H1 (cell line): Measurements from ENCODE around the gene JMJD1C. TPM values are rescaled to one million over a fixed set of nuclear protein-coding genes. Genes with fewer than 3 reads are reported as not detected.

Experiments used
- CTCF ChIA-PET: fragments of 300-600 bp; sonication (Branson Sonifier 250); formaldehyde crosslinking; loops from one replicate; lab custom pipeline; 2021; ENCODE audit not compliant: partially characterized antibody; lab: Charles Lee
- POLR2A ChIA-PET: fragments of 300-600 bp; sonication (Branson Sonifier 250); formaldehyde crosslinking; loops from one replicate; lab custom pipeline; 2021; ENCODE audit warnings: inconsistent platforms; ENCODE audit not compliant: partially characterized antibody; lab: Charles Lee
- DNase-seq, 2 experiments: peaks; one replicate each; pipeline versions ENCODE4 v3.0.0 to v3.0.0-alpha.2; 2010 to 2022; ENCODE audit warnings: low spot score in 2 of 2, low read depth in 1 of 2, mixed read lengths in 1 of 2
- FAIRE-seq: peaks from 2 replicates; lab custom pipeline; 2011; peaks lifted over from hg19 to GRCh38; lab: Jason Lieb, UNC
- H2AFZ ChIP-seq: 2 replicates; pipeline ENCODE4 v1.8.1; 2012; ENCODE audit warnings: low read length, inconsistent platforms
- H2AK5ac ChIP-seq: 2 replicates; pipeline ENCODE4 v1.6.1; 2013; ENCODE audit warnings: low read depth, low read length
- H2BK120ac ChIP-seq: replicated peaks from 2 replicates; pipeline ENCODE3; 2013; ENCODE audit warnings: low read depth, low read length, inconsistent platforms
- H2BK12ac ChIP-seq: 2 replicates; pipeline ENCODE4 v1.6.1; 2013; ENCODE audit warnings: low read depth, low read length
- H2BK15ac ChIP-seq: 2 replicates; pipeline ENCODE4 v1.6.1; 2013; ENCODE audit warnings: low read length
- H2BK20ac ChIP-seq: 2 replicates; pipeline ENCODE4 v1.6.1; 2013; ENCODE audit warnings: low read length
- H2BK5ac ChIP-seq: 2 replicates; pipeline ENCODE4 v1.6.1; 2013; ENCODE audit warnings: low read depth, low read length
- H3K14ac ChIP-seq: 2 replicates; pipeline ENCODE4 v1.6.1; 2013; ENCODE audit warnings: inconsistent platforms; ENCODE audit not compliant: insufficient read length
- H3K18ac ChIP-seq: 2 replicates; pipeline ENCODE4 v1.6.1; 2013; ENCODE audit warnings: low read length; ENCODE audit errors: extremely low read depth
- H3K23ac ChIP-seq: 2 replicates; pipeline ENCODE4 v1.6.1; 2013; ENCODE audit warnings: inconsistent platforms; ENCODE audit not compliant: insufficient read length
- H3K23me2 ChIP-seq: 2 replicates; pipeline ENCODE4 v1.6.1; 2013; ENCODE audit warnings: low read depth, low read length
- H3K27ac ChIP-seq: 2 replicates; pipeline ENCODE4 v1.6.1; 2011; ENCODE audit warnings: low read depth, low read length, inconsistent platforms
- H3K27me3 ChIP-seq, 4 experiments: replicated peaks in 1 of 4; 1 replicate in 1 of 4; 2 replicates in 3 of 4; pipeline versions ENCODE4 v1.6.1 to v1.8.1; 2011 to 2013; ENCODE audit warnings: low read length in 3 of 4, mild to moderate bottlenecking in 3 of 4, inconsistent platforms in 2 of 4, mixed read lengths in 2 of 4, moderate library complexity in 1 of 4; ENCODE audit not compliant: control insufficient read depth in 3 of 4, insufficient read depth in 3 of 4; ENCODE audit errors: extremely low read depth in 1 of 4
- H3K36me3 ChIP-seq, 4 experiments: 2 replicates each; pipeline versions ENCODE4 v1.6.1 to v1.8.1; 2011 to 2013; ENCODE audit warnings: mild to moderate bottlenecking in 4 of 4, low read length in 3 of 4, moderate library complexity in 2 of 4, control low read depth in 1 of 4, inconsistent platforms in 1 of 4; ENCODE audit not compliant: insufficient read depth in 4 of 4, control insufficient read depth in 2 of 4
- H3K4ac ChIP-seq: replicated peaks from 2 replicates; pipeline ENCODE3; 2013; ENCODE audit warnings: low read length, low read depth, mixed read lengths, inconsistent platforms; ENCODE audit not compliant: insufficient read length
- H3K4me1 ChIP-seq, 4 experiments: replicated peaks in 1 of 4; 1 replicate in 1 of 4; 2 replicates in 3 of 4; pipeline versions ENCODE4 v1.6.1 to v1.8.1; 2011 to 2013; ENCODE audit warnings: low read length in 3 of 4, inconsistent platforms in 2 of 4, mixed read lengths in 1 of 4; ENCODE audit not compliant: insufficient read depth in 4 of 4, control insufficient read depth in 3 of 4
- H3K4me2 ChIP-seq, 2 experiments: 2 replicates each; pipeline versions ENCODE4 v1.6.1 to v1.8.1; 2011 to 2013; ENCODE audit warnings: low read depth in 2 of 2, low read length in 2 of 2, control low read depth in 1 of 2, inconsistent platforms in 1 of 2, mild to moderate bottlenecking in 1 of 2; ENCODE audit not compliant: insufficient read depth in 1 of 2
- H3K4me3 ChIP-seq, 4 experiments: fragments of 200-600, 300-600 bp in 1 of 4; sonication (generic), shearing (Covaris generic), sonication (Bioruptor Twin) in 1 of 4; 2 replicates each; pipeline versions ENCODE4 v1.5.1 to v1.8.1; 2011 to 2016; ENCODE audit warnings: low read length in 4 of 4, low read depth in 3 of 4, control low read depth in 2 of 4, inconsistent platforms in 2 of 4, mild to moderate bottlenecking in 2 of 4, mixed read lengths in 1 of 4, moderate library complexity in 1 of 4; ENCODE audit not compliant: insufficient read depth in 2 of 4; ENCODE audit errors: extremely low read depth in 1 of 4
- H3K56ac ChIP-seq: replicated peaks from 2 replicates; pipeline ENCODE3; 2013; ENCODE audit warnings: low read depth, mild to moderate bottlenecking, mixed read lengths, low read length, inconsistent platforms; ENCODE audit not compliant: insufficient read length
- H3K79me1 ChIP-seq: 2 replicates; pipeline ENCODE4 v1.6.1; 2013; ENCODE audit warnings: low read depth, low read length, control low read depth
- H3K79me2 ChIP-seq, 2 experiments: 2 replicates each; pipeline versions ENCODE4 v1.6.1 to v1.8.1; 2012 to 2013; ENCODE audit warnings: low read length in 2 of 2, mild to moderate bottlenecking in 2 of 2, inconsistent platforms in 1 of 2; ENCODE audit not compliant: insufficient read depth in 2 of 2, control insufficient read depth in 1 of 2
- H3K9ac ChIP-seq, 4 experiments: replicated peaks in 1 of 4; 1 replicate in 1 of 4; 2 replicates in 3 of 4; pipeline versions ENCODE4 v1.6.1 to v1.8.1; 2011 to 2013; ENCODE audit warnings: low read depth in 3 of 4, low read length in 3 of 4, control low read depth in 2 of 4, mild to moderate bottlenecking in 2 of 4, moderate library complexity in 2 of 4, inconsistent platforms in 1 of 4; ENCODE audit errors: extremely low read depth in 1 of 4
- H3K9me3 ChIP-seq, 2 experiments: 2 replicates each; pipeline versions ENCODE4 v1.6.1 to v1.8.1; 2012 to 2013; ENCODE audit warnings: mild to moderate bottlenecking in 2 of 2, moderate library complexity in 2 of 2, control low read depth in 1 of 2, inconsistent platforms in 1 of 2, low read depth in 1 of 2, low read length in 1 of 2, mixed read lengths in 1 of 2; ENCODE audit not compliant: insufficient read depth in 2 of 2
- H4K20me1 ChIP-seq, 2 experiments: replicated peaks in 1 of 2; 2 replicates each; pipeline versions ENCODE3 to v1.8.1; 2011 to 2013; ENCODE audit warnings: inconsistent platforms in 2 of 2, low read length in 2 of 2, mild to moderate bottlenecking in 1 of 2; ENCODE audit not compliant: insufficient read depth in 2 of 2, control insufficient read depth in 1 of 2
- H4K5ac ChIP-seq: 2 replicates; pipeline ENCODE4 v1.6.1; 2013; ENCODE audit warnings: low read length, low read depth, mixed read lengths, inconsistent platforms; ENCODE audit not compliant: insufficient read length
- H4K8ac ChIP-seq: 2 replicates; pipeline ENCODE4 v1.8.0; 2013; ENCODE audit warnings: mild to moderate bottlenecking, moderate library complexity, low read length, inconsistent platforms; ENCODE audit not compliant: insufficient read depth; ENCODE audit errors: extremely low read depth
- H4K91ac ChIP-seq: replicated peaks from 2 replicates; pipeline ENCODE3; 2013; ENCODE audit warnings: low read length, mixed read lengths, inconsistent platforms; ENCODE audit not compliant: insufficient read length
- SP1 ChIP-seq: IDR thresholded peaks from 2 replicates; pipeline ENCODE4 v1.6.1; 2011; ENCODE audit warnings: low read depth, low read length
- TEAD4 ChIP-seq: IDR thresholded peaks from 2 replicates; pipeline ENCODE4 v1.6.1; 2012; ENCODE audit warnings: low read depth, low read length, inconsistent platforms, mixed read lengths
- WGBS, 2 experiments: shearing (Covaris generic) in 1 of 2; methylation state at CpG; one replicate each; pipeline versions ENCODE4 v1.1.6 to v1.1.7; 2013 to 2015; ENCODE audit warnings: low lambda C conversion rate in 2 of 2, mixed read lengths in 2 of 2, inconsistent platforms in 1 of 2, low coverage in 1 of 2, missing lambda C conversion rate in 1 of 2; ENCODE audit not compliant: insufficient replicate concordance in 2 of 2, insufficient coverage in 1 of 2, insufficient read length in 1 of 2; ENCODE audit errors: extremely low coverage in 1 of 2, missing lambda C conversion rate in 1 of 2; 5-methylcytosine and 5-hydroxymethylcytosine counted together
- polyA plus RNA-seq, 7 experiments: library from polyadenylated mRNA; depleted of rRNA in 3 of 7; stranded (reverse) in 5 of 7; unstranded in 2 of 7; fragments of >200 nt in 5 of 7; fragments of 200-250 nt in 2 of 7; gene quantifications; 1 replicate in 5 of 7; 2 replicates in 1 of 7; 4 replicates in 1 of 7; pipeline versions ENCODE4 v1.2.1 to v1.2.3, GENCODE V29; 2011 to 2013; ENCODE audit warnings: missing spikeins in 2 of 7, mixed read lengths in 2 of 7
- total RNA-seq: library from RNA; stranded (reverse); fragmentation: NEBNext Ultra II Directional; extraction: Animal tissue kit (Norgen Biotek cat#: 25700); gene quantifications from 2 replicates; pipeline ENCODE4 v1.2.1, GENCODE V29; 2021

Gene JMJD1C
- total and polyA plus RNA-seq, 2 of the 8 experiments (the other 6 are each of a cell fraction or from before 2014, with no cell fraction given): 54.5 to 210 TPM

- Histone ChIP-seq H3K79me2 (peaks cover 11 to 95% of the 10 kb centered on the region in 2 experiments), H3K36me3 (peaks cover 12 to 80% (median 34%) of the 10 kb centered on the region in 4 experiments), H3K4me1 (peaks cover 0 to 34% (median 30%) of the 10 kb centered on the region in 4 experiments; a peak in 5 of 7 replicates), H2BK5ac (no peak overlapping the region), H3K4me2 (peak overlapping the region in 1 of 2 experiments; percentile 15; a peak in 1 of 4 replicates), H2AFZ (no peak overlapping the region), H2BK15ac (no peak overlapping the region), H2BK120ac (no peak overlapping the region), H3K27me3 (no peaks in the 10 kb centered on the region), H2BK12ac (no peak overlapping the region), H3K23me2 (no peaks in the 10 kb centered on the region), H4K91ac (no peak overlapping the region), H4K5ac (no peak overlapping the region), H3K4ac (no peak overlapping the region), H3K9ac (no peak overlapping the region), H2BK20ac (no peak overlapping the region), H3K4me3 (no peak overlapping the region; a peak in 1 of 8 replicates), H3K9me3 (no peaks in the 10 kb centered on the region), H4K8ac (no peak overlapping the region; the same call in 1 of the 2 replicates), H4K20me1 (peaks cover 25 to 26% of the 10 kb centered on the region in 2 experiments), H2AK5ac (no peak overlapping the region), H3K18ac (no peak overlapping the region), H3K56ac (no peak overlapping the region), H3K79me1 (peaks cover 4% of the 10 kb centered on the region; the same call in 1 of the 2 replicates), H3K27ac (no peak overlapping the region), H3K23ac (no peak overlapping the region), H3K14ac (no peak overlapping the region)
- FAIRE-seq (no peak), DNase-seq (no peak)
- WGBS, 2 experiments: 80% methylated on average over 2 of the region's 2 CpGs; no CpG with 5 or more reads in 1 of the 2 experiments
- CTCF ChIA-PET: interaction anchor here (1.2 kb wide), 1 partner anchor 421 kb away, joined by 3 read pairs; no protein-coding TSS in a partner anchor
- POLR2A ChIA-PET: interaction anchor here (2.1 kb wide), 1 partner anchor 13 kb away, joined by 5 read pairs; no protein-coding TSS in a partner anchor
- no peak for TF ChIP-seq SP1
- peak; percentile 42; the same call in 1 of the 2 replicates for TF ChIP-seq TEAD4
Observed at GRCh38 chr10:63208986-63209385, 256.8 kb downstream of the JMJD1C start.
